GM21367 (cell line): ENCODE measurements around the gene SCARB1.

Experiments used
- ATAC-seq: cut with Tn5 transposase; IDR thresholded peaks from one replicate; pipeline ENCODE4 v1.9.1; 2021; ENCODE audit not compliant: unreplicated experiment

The SCARB1 gene

DNA sequence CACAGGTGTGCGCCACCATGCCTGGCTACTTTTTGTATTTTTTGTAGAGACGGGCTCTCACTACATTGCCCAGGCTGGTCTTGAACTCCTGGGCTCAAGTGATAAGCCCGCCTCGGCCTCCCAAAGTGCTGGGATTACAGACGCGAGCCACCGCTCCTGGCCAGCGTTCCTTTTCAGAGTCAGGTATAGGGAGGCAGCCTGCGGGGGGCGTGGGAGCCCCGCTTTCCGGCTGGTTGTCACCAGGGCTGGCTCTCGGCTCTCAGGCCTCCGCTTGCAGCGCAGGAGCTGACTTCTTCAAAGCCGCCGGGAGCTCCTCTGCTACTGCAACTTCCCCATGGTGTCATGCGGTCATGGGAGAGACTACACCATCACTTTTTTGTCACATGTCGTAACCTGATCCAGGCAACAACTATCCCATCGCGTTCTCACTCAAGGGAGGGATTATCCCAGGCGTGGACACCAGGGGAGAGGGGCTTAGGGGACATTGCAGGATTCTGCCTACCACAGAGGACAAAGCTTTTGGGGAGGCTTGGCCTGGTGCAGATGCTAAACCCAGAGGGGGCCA lies 129.4 kb downstream of the SCARB1 start:
- no peak for ATAC-seq

- ATAC-seq: no peak
Observed at GRCh38 chr12:124733086-124733485, 130.6 kb downstream of the SCARB1 start.

DNA sequence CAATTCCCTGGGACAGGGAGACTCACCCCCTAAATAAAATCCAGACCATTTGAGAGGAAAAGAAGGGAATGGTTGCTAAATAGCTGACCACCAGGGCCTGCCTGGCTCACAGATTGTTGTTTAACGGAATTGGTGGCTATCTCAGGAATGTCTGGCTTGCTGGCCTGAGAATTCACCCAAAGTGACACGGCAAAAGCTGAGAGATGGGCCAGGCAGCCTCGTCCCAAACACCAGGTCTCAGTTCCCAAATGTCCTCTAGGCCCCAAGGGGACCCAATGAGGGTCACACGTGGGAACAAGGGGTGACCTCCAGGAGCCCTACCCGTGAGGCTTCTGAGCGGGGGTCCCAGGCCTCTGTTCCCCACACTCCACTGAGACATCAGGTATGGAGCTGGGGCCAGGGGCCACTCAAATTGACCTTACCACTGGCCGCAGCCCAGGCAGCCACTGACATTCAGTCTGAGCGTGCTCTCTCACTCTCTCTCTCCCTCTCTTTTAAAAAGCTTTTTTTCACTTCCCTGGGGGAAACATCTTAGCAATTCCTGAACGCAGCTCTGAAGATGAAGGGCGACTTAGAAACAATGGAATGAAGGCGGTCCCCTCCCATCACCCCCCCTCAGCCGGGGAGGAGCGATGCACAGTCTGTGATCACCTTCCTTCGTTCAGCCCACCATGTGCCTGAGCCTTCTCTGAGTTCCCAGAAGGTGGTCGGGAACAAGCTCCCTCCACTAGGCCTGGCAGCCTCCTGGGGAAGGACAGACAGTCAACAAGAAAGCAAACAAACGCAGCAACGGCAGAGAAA lies 131.2 kb downstream of the SCARB1 start:
- ATAC-seq: no peak

DNA sequence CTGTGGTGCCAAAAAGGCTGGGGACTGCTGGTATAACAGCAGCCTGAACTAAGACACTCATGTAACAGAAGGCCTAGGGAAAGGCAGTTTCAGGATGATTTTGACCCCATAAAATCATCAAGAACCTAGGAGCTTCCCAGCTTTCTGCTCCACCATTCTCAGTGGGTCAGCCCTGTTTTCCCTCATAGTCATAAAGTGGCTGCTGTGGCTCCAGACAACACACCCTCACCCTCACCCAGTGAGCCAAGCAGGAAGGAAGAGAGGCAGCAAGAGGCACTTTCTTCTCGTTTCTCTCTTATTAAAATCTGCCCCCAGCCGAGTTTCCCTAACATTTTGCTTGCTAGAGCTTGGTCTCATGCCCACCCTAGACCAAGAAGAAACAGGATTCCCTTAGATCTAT lies 131.8 kb downstream of the SCARB1 start:
- ATAC-seq: no peak

- ATAC-seq: no peak
Observed at GRCh38 chr12:124730455-124730932, 133.2 kb downstream of the SCARB1 start.

GRCh38 chr12:124727922-124728321 lies 135.7 kb downstream of the SCARB1 start:
- no peak for ATAC-seq

DNA sequence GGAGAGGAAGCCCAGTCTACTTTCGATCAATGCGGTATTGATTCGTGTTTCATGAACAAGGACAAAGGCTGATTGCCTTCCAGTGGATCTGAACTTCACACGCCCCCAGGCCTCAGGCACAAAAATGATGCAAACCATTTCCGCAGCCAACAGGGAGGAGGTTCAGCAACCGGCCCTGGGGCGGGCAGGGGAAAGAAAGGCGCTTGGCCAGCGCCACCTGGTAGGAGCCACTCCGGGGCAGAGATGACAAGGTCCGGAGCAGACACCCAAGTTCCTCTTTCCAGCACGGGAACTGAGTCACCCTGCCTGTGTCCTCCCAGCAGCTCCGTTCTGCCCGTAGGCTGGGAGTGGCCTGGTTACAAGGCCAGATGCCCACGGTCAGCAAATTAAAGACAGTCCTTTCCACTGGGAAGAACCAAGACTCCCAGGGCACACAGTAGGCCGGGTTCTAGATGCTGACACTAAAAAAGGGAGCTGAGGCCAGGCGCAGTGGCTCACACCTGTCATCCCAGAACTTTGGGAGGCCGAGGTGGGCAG lies 136.3 kb downstream of the SCARB1 start:
- ATAC-seq: no peak
